Suppressor macrophage treated with lipopolysaccharide for 4 hours (primary cell): ENCODE data around the gene VASN.
"Not testable (repeated sequence)": the region's sequence is repeated elsewhere in the genome, so short reads cannot be mapped to it uniquely, and the experiment has no call there.

ENCODE experiments used
- DNase-seq: peaks from one replicate; pipeline ENCODE4 v3.0.0-alpha.2; 2020

The VASN gene

GRCh38 chr16:4386951-4387565 lies 15.4 kb downstream of the VASN start:
- DNase-seq = no peak

- DNase-seq = no peak
These were observed 16.1 kb downstream of the VASN start for GRCh38 chr16:4387781-4388180.

DNA sequence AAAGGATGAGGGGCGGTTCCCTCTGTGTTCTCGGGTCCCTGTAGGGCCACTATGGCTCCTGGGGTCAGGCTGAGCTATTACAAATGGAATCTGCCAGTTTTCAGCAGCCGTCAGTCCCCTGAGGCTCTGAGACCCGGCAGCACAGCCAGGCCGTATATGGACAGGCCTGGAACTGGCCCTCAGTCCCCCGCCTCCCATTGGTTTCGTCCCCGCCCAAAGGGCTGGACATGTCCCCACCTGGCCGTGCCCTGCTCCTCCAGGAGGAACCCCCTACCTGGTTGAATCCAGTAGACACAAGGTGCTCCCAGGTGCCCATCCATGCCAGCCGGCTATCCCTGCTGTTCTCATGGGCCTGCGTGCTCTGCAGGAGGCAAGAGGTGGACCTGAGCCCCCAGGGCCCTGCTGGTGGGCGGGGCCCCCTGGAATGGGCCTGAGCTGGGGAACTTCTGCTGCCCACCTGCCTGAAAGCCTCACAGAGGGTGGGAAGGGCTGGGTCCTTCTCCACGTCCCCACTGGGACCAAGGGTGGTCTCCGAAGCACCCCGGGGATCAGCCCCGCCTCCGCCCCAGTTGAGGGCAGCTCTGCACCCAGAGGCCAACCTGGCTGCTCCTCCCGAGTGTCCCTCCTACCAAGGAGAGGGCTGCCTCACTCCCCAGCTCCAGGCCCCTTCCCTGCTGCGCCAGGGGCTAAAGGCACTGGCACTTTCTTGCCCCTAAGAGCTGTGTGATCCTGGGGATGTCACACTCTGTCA lies 16.8 kb downstream of the VASN start:
- DNase-seq = no peak

DNA sequence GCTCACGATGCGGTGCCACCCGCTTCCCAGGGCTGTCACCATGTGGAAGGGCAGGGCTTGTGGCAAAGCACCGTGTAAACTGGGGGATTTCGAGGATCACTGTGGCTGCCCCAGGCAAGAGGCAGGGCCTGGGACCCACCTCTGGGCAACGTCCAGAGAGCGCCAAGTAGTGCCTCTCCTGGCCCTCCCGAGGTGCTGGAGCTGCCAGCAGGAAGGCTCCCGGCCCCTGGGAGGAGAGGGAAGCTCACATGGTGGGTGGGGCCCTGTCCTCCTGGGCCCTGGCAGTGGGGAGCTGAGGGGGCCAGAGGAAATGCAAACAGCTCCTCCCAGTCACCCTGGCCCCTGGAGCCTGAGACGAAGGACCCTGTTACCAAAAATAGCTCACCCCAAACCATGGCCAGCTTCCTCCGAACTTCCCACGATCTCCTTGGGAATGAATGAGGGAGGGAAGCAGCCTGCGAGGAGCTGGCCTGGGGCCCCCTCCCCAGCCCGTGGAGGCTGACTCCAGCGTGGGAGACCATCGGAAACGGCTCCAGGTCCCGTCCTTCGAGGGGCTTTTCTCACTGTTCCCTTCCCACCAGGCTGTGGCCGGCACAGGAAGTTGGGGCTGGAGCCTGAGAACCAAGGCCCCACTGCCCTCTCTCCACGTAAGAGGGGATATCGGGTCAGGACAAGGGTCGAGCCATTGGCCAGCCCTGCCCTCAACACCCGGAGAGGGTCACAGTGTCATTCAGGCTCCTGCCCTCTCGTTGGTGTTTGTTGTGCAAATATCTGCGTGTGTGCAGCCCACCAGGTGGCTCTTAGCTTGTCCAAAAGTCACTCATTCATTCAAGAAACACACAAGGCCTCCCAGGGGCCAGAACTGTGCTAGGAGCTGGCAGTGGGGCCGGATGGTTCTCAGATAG lies 17.7 kb downstream of the VASN start:
- no peak for DNase-seq

GRCh38 chr16:4390266-4391260 lies 18.9 kb downstream of the VASN start:
- no peak for DNase-seq

DNA sequence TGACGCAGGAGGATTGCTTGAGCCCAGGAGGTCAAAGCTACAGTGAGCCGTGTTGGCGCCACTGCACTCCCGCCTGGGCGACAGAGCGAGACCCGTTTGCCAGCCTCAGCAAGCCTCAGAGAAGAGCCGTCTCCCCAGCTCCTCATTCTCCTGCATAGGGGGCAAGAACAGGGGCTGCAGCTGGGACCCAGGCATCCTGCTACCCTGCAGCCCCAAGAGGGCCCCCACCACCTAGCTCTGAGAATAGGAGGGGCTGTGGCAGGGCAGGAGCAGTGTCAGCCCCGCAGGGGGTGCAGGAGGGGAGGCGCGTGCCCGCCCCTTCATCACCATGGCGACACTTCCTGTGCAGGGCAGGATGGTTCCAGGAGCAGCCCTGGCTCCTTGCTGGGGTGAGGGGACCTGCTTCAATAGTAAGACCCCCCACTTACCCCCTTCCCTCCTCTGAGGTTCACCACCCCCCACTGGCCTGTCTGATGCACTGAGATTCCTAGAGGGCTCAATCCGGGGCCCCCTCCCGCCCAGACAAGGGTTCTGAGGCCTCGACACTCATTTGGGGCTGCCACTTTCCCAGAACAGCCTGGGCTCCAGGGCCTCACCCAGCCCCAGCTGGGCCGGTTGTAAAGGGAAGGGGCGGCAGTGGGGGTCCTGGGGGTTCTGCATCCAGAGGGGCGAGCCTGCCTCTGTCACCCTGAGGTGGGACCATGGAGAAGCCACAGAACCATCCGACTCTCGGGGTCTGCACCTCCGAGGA lies 20.2 kb downstream of the VASN start:
- DNase-seq = no peak

DNA sequence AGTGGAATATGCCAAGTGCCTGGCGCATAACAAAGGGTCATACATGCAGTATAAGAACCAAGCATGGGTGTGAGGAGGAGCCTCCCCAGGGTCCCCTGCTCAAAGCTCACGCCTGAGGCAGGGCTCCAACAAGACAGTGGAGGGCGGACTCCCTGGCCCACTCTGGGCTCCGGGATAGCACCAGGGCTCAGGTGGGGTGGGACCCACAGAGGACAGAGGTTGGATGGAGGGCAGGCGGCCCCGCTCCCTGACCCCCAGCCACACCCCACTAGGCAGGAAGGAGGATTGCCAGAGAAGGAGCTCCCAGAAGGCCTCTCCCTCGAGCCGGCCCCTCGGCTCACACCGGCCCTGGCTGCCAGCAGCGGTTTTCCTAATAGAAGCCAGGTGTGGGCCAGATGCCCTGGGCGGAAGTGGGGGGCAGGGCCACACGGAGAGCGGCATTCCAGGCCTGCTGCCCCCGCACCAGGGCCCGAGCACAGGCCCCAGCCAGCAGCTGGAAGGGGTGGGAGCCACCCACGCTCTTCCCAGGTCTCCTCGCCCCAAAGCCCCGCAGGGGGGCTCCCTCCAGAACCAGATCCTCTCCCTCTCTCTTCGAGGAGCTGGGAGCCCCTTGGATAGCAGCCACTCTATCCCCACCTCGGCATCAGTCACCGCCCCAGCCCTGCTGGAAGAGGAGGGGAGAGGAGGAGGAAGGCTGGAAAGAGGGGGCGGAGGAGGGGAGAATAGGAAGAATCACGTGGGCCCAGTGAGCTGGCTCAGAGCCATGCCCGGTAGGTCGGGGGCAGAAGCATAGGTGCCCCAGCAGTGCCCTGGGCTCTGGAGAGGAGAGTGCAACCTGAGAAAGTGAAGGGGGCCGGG lies 21.0 kb downstream of the VASN start:
- DNase-seq = no peak

DNA sequence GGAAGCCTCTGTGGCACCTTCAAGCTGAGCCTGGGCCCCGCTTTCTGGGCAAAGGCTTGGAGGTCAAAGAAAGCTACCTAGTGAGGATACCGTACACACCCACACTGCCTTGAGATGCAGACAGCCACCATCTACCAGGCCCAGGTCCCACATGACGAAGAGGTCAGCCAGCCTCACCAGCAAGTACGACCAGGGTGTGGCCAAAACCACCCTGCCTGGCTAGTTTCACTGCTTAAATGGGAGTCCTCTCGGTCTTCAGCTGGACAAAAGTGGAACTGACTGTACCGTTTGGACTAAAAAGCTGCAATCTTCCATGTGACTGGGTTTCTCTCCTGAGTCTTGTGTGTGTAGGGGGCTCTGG lies 21.6 kb downstream of the VASN start:
- DNase-seq = no peak

DNA sequence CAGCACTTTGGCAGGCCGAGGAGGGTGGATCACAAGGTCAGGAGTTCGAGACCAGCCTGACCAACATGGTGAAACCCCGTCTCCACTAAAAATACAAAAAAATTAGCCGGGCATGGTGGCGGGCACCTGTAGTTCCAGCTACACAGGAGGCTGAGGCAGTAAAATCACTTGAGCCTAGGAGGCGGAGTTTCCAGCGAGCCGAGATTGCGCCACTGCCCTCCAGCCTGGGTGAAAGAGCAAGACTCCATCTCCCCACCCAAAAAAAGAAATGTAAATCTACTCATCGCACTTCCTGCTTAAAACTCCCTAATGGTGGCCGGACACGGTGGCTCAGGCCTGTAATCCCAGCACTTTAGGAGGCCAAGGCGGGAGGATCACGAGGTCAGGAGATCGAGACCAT lies 22.2 kb downstream of the VASN start:
- not testable (repeated sequence) for DNase-seq

DNA sequence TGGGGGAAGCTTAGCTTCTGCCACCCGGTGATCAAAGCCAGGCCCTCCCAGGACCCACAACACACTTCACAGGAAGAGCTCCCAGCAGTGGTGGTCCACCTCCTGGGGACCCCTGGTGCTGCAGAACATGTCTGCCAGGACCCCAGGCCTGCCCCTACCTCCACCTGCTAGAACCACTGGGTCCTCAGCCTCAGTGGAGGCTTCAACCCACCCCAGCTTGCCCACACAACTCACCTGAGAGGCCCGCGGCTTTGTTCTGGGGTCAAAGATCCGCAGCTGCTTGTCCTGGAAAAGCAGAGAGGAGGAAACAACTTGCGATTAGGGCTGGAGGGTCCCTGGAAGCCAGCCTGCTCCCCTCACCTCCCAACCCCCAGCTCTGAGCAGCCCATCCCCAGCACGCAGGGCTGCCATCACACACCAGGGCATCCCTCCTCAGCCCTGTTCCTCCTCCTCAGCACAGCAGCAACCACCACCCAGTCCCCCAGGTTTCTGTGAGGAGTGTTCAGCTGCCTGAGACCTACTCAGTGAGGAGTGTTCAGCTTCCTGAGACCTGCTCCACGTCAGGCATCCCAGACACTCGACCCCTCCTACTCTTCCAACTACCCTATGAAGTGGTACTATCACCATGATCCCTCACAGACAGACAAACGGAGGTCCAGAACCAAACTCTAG lies 23.5 kb downstream of the VASN start:
- DNase-seq = no peak

- DNase-seq = peak; percentile 53
These were observed 27.5 kb downstream of the VASN start for GRCh38 chr16:4399001-4399730.

DNA sequence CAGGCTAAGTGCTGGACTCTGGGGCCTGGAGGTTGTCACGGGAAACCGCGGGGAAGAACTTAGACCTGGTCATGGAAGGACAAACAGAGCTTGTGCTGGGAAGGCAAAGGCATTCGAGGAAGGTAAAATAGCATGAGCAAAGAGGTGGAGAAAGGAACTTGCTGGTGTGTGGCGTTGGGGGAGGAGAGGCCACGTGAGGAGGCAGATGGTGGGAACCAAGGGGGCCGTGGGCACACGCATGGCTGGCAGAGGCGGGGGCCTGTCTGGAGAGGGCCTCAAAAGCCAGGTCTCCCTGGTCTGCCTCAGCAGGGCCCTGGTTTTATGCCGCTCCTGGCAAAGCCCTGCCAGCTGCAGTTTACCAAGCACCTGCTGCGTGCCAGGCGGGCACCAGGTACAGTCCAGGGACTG lies 29.4 kb downstream of the VASN start:
- no peak for DNase-seq

DNA sequence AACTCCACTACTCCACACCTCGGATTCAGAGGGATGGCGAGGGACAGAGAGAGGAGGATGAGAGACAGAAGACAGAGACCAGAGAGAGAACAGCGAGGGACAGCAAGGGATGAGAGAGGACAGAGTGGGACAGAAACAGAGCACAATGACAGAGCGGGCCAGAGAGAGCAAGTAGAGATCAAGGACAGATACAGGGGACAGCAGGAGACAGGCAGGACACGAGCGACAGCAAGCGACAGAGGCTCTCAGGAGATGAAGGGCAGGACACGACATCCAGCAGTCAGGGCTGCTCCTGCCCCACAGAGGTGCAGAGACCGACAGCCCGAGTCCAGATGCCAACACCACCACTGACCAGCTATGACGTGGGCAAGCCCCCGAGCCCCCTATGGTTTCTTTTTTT lies 29.9 kb downstream of the VASN start:
- no peak for DNase-seq

GRCh38 chr16:4402439-4403132 lies 30.9 kb downstream of the VASN start:
- peak; percentile 78 for DNase-seq

- no peak for DNase-seq
These were observed 31.7 kb downstream of the VASN start for GRCh38 chr16:4403133-4403949.

GRCh38 chr16:4404247-4404966 lies 32.8 kb downstream of the VASN start:
- peak; percentile 25 for DNase-seq
